Measurements from ENCODE around the gene TBC1D14.

DNA sequence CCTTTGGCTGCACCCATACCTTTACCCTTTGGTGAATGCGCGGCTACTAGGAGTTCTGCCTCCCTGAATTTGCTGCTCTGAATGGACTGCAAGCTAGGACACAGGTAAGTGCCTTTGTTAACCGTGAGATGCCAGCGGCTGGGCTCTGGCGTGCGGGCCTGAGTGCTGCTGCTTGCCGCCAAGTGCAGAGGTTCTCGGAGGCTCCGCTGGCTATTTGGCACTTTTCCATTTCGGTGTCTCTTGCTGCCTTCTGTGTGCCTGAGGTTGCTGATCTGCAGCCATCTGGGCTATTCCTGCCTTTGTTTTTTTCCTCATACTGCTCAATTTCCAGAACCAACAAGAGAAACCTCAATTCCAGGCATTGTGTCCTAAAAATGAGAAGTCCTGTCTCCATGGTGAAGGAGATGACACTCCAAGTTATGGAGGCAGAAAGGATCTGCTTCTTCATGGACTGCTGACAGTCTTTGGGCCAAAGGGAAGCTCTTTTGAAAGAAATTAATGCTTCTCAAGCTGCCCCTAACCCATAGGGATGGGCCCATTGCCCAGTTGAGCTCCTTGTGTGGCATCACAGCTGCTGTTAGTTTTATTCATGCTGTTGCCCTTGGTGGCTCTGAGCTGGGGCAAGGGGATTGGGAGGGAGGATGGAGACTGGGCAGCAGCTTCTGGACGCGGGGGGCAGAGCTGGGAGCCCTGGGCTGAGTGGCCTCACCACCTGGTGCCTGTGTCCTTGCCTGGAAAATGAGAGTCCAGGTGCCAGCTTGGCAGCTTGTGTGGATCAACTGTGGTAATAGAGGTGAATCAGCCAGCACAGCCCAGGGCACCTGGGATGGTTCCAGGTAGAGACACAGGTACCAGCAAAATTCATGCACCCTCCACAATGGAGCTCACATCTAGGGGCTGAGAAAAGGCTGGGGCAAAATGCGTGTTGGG, 3.8 kb upstream of the TBC1D14 start:
- TF ChIP-seq CTCF (IDR thresholded peaks at IDR 0.05) (no peak), POLR2A (IDR thresholded peaks at IDR 0.05) (no peak)
